HFF-Myc (cell line): ENCODE results near the gene C1orf74.

Experiments
- DNase-seq: peaks from one replicate; pipeline ENCODE4 v3.0.0-alpha.2; 2011; ENCODE audit warnings: low read depth; ENCODE audit errors: extremely low read depth
- H3K4me3 ChIP-seq: replicated peaks from 2 replicates; pipeline ENCODE4 v1.5.1; 2011; ENCODE audit warnings: low read depth, mild to moderate bottlenecking, control low read depth, low read length
- TF ChIP-seq, protein P1 (sequence below): IDR thresholded peaks from 2 replicates; pipeline ENCODE4 v1.5.1; 2012; ENCODE audit warnings: mild to moderate bottlenecking, low read depth, low read length, control low read depth; ENCODE audit errors: missing control alignments

C1orf74 gene

GRCh38 chr1:209823143-209824041 is 39.0 kb upstream of the C1orf74 start:
- DNase-seq = peak; percentile 67
- TF ChIP-seq, protein P1, sequence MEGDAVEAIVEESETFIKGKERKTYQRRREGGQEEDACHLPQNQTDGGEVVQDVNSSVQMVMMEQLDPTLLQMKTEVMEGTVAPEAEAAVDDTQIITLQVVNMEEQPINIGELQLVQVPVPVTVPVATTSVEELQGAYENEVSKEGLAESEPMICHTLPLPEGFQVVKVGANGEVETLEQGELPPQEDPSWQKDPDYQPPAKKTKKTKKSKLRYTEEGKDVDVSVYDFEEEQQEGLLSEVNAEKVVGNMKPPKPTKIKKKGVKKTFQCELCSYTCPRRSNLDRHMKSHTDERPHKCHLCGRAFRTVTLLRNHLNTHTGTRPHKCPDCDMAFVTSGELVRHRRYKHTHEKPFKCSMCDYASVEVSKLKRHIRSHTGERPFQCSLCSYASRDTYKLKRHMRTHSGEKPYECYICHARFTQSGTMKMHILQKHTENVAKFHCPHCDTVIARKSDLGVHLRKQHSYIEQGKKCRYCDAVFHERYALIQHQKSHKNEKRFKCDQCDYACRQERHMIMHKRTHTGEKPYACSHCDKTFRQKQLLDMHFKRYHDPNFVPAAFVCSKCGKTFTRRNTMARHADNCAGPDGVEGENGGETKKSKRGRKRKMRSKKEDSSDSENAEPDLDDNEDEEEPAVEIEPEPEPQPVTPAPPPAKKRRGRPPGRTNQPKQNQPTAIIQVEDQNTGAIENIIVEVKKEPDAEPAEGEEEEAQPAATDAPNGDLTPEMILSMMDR = peak; percentile 71
- no peak overlapping the region for H3K4me3 ChIP-seq

DNA sequence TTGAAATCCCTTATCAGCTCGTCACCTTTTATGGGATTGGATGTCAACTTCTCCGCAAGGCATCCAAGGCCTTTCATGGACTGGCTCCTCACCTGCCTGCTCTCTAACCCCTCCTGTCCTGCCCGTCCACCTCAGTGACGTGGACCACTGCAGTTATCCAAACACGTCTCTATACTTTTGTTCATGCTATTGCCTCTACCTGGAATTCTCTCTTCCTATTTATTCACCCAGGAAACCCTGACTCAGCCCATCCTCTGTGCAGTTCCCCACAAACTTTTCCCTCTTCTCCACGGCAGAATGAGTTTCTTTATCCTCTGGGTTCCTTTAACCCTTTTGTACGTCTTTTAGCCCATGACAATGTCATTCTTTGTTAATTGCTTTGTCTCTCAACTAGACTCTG is 38.3 kb upstream of the C1orf74 start:
- TF ChIP-seq, protein P1 = no peak

GRCh38 chr1:209820986-209821385 is 36.6 kb upstream of the C1orf74 start:
- TF ChIP-seq, protein P1 = no peak
- no peak for DNase-seq
- no peak overlapping the region for H3K4me3 ChIP-seq

More for the DNA sequence above, 38.3 kb upstream of the C1orf74 start:
- H3K4me3 ChIP-seq = no peak overlapping the region
- DNase-seq = no peak

GRCh38 chr1:209819058-209819457 is 34.7 kb upstream of the C1orf74 start:
- TF ChIP-seq, protein P1 = no peak
- DNase-seq = no peak
- H3K4me3 ChIP-seq = no peak overlapping the region

DNA sequence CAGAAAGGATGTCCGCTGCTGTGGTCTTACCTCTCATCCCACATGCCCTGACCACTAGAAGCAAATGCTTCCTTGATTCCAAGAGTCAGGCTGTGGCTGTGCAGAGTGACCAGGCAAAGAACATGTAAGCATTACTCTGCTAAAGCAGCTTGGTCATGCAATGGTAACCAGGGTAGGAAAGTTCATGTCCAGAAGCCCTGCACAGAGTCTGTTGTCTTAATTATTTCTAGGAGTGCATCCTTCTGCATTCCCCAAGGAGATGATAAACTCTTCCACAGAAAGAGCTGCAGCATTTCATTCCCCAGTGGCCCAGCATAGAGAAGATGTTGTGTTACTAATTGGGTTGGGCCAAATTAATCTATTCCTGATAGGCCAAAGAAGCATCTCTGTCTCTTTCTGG is 33.3 kb upstream of the C1orf74 start:
- TF ChIP-seq, protein P1 = no peak
- H3K4me3 ChIP-seq = no peak overlapping the region
- no peak for DNase-seq

- no peak for DNase-seq
- TF ChIP-seq, protein P1 = no peak
Observed at GRCh38 chr1:209816923-209817322, 32.6 kb upstream of the C1orf74 start.

More at GRCh38 chr1:209816923-209817322, 32.6 kb upstream of the C1orf74 start:
- no peak overlapping the region for H3K4me3 ChIP-seq
